PC-3 (cell line): ENCODE results near the gene KIF5A. TPM values are rescaled to one million over a fixed set of nuclear protein-coding genes. Genes with fewer than 3 reads are reported as not detected.

Experiments
- ATAC-seq: fragments of 200-7000 bp; cut with Tn5 transposase; 2 replicates; pipeline ENCODE4 v1.9.1; 2020; ENCODE audit warnings: mild to moderate bottlenecking, moderate library complexity
- BruUV-seq: library from RNA; stranded (reverse); fragments of 400-500 nt; replicated peaks from 2 replicates; lab custom pipeline; 2021; lab: Mats Ljungman, UMichigan
- CTCF ChIA-PET: fragments of 300-600 bp; sonication (Branson Sonifier 250); formaldehyde crosslinking; loops from one replicate; lab custom pipeline; 2022; ENCODE audit warnings: antibody characterized with exemption; lab: Charles Lee
- POLR2A ChIA-PET: fragments of 300-600 bp; sonication (Branson Sonifier 250); formaldehyde crosslinking; loops from one replicate; lab custom pipeline; 2022; ENCODE audit warnings: antibody characterized with exemption; ENCODE audit not compliant: unreplicated experiment; lab: Charles Lee
- DNase-seq: peaks from one replicate; pipeline ENCODE4 v3.0.0-alpha.2; 2015
- H2AFZ ChIP-seq: fragments of 300-600 bp; sonication (generic); 2 replicates; pipeline ENCODE4 v1.6.0; 2016; ENCODE audit warnings: antibody characterized with exemption, low read length
- H3F3A ChIP-seq: fragments of 300-600 bp; sonication (generic); one replicate; pipeline ENCODE4 v1.6.0; 2017; ENCODE audit warnings: antibody characterized with exemption, low read length, control low read depth, mild to moderate bottlenecking; ENCODE audit not compliant: unreplicated experiment
- H3K27ac ChIP-seq: fragments of 300-600 bp; sonication (generic); 2 replicates; pipeline ENCODE4 v1.5.1; 2016; ENCODE audit warnings: mild to moderate bottlenecking, low read length
- H3K27me3 ChIP-seq: fragments of 300-600 bp; sonication (generic); 2 replicates; pipeline ENCODE4 v1.6.1; 2016; ENCODE audit warnings: low read length, mixed read lengths
- H3K36me3 ChIP-seq: fragments of 300-600 bp; sonication (generic); 2 replicates; pipeline ENCODE4 v1.6.1; 2016; ENCODE audit warnings: low read depth, mixed run types, low read length, mixed read lengths
- H3K4me1 ChIP-seq: fragments of 300-600 bp; sonication (generic); 2 replicates; pipeline ENCODE4 v1.5.1; 2016; ENCODE audit warnings: low read length; ENCODE audit not compliant: insufficient read depth
- H3K4me2 ChIP-seq: fragments of 300-600 bp; sonication (generic); 2 replicates; pipeline ENCODE4 v1.6.0; 2016; ENCODE audit warnings: low read length
- H3K4me3 ChIP-seq: fragments of 300-600 bp; sonication (generic); 2 replicates; pipeline ENCODE4 v1.5.1; 2016; ENCODE audit warnings: mild to moderate bottlenecking, low read length, mixed read lengths
- H3K79me2 ChIP-seq: fragments of 300-600 bp; sonication (generic); 2 replicates; pipeline ENCODE4 v1.6.1; 2017; ENCODE audit warnings: low read length, mixed read lengths
- H3K9ac ChIP-seq: fragments of 300-600 bp; sonication (generic); 2 replicates; pipeline ENCODE4 v1.6.0; 2016; ENCODE audit warnings: mild to moderate bottlenecking, low read length
- H3K9me2 ChIP-seq: fragments of 300-600 bp; sonication (generic); replicated peaks from 2 replicates; pipeline ENCODE4 v1.6.1; 2016; ENCODE audit warnings: mixed run types, low read length, mixed read lengths
- H3K9me3 ChIP-seq: fragments of 300-600 bp; sonication (generic); 2 replicates; pipeline ENCODE4 v1.6.1; 2016; ENCODE audit warnings: low read length, mixed read lengths
- H4K20me1 ChIP-seq: fragments of 300-600 bp; sonication (generic); 2 replicates; pipeline ENCODE4 v1.6.1; 2016; ENCODE audit warnings: low read length, mixed read lengths
- EZH2 ChIP-seq: fragments of 300-600 bp; sonication (generic); IDR thresholded peaks from one replicate; pipeline ENCODE4 v1.6.1; 2017; ENCODE audit warnings: antibody characterized with exemption, mild to moderate bottlenecking, low read length; ENCODE audit not compliant: unreplicated experiment
- EZH2phosphoT487 ChIP-seq: fragments of 300-600 bp; sonication (generic); IDR thresholded peaks from 2 replicates; pipeline ENCODE4 v1.6.1; 2018; ENCODE audit warnings: mild to moderate bottlenecking, antibody characterized with exemption, low read length, borderline replicate concordance
- intact Hi-C: fragments of 100-400 bp; cut with micrococcal nuclease; formaldehyde crosslinking; loops from 2 replicates; pipeline ENCODE4 v1.9.0; 2023
- total RNA-seq: library from RNA; depleted of rRNA; stranded (reverse); fragments of >200 nt; gene quantifications from 2 replicates; pipeline ENCODE4 v1.2.3, GENCODE V29; 2014
- TF ChIP-seq, protein P1 (sequence below): fragments of 300-600 bp; sonication (generic); conservative IDR thresholded peaks from 2 replicates; pipeline ENCODE4 v1.5.1; 2017; ENCODE audit warnings: antibody characterized with exemption, low read depth, mild to moderate bottlenecking, low read length

KIF5A gene
- total RNA-seq, 1 experiment from 2014 or later: not detected

DNA sequence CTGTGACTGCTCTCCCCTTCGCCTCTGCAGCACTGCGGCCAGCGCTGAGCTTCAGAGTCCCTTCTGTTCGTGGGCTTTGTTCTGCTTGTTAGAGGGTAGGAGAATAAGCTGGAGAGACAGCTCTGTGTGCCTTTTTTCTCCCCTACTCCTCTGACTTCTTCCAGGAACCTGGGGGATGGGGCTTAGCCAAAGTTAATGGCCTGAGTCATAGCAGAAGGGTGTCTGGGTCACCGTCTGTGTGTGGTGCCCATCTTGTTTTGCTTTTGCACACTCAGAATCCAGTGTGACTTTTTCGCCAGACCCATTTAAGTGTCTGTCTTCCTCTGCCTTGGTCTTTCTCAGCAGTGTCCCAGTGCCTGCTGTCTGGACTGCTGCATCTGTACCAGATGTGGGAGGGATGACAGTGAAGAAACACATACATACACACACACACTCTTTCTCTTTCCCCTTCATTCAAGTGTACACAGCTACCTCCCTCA, 3.0 kb downstream of the KIF5A start:
- intact Hi-C loops: no loop called here
- Histone ChIP-seq H3K27ac (no peak overlapping the region), H2AFZ (no peak overlapping the region), H3K9ac (no peak overlapping the region), H3K9me3 (no peaks in the 10 kb centered on the region), H4K20me1 (no peaks in the 10 kb centered on the region), H3F3A (no peaks in the 10 kb centered on the region), H3K9me2 (no peaks in the 10 kb centered on the region), H3K36me3 (no peaks in the 10 kb centered on the region), H3K79me2 (no peaks in the 10 kb centered on the region), H3K4me2 (no peak overlapping the region), H3K4me1 (no peaks in the 10 kb centered on the region), H3K4me3 (no peak overlapping the region), H3K27me3 (no peaks in the 10 kb centered on the region)
- ATAC-seq (peak; percentile 49; the same call in 1 of the 2 replicates), DNase-seq (peak; percentile 11)
- BruUV-seq: no TSS peak
- no peak for TF ChIP-seq EZH2
- TF ChIP-seq, protein P1, sequence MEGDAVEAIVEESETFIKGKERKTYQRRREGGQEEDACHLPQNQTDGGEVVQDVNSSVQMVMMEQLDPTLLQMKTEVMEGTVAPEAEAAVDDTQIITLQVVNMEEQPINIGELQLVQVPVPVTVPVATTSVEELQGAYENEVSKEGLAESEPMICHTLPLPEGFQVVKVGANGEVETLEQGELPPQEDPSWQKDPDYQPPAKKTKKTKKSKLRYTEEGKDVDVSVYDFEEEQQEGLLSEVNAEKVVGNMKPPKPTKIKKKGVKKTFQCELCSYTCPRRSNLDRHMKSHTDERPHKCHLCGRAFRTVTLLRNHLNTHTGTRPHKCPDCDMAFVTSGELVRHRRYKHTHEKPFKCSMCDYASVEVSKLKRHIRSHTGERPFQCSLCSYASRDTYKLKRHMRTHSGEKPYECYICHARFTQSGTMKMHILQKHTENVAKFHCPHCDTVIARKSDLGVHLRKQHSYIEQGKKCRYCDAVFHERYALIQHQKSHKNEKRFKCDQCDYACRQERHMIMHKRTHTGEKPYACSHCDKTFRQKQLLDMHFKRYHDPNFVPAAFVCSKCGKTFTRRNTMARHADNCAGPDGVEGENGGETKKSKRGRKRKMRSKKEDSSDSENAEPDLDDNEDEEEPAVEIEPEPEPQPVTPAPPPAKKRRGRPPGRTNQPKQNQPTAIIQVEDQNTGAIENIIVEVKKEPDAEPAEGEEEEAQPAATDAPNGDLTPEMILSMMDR: no peak
- POLR2A ChIA-PET: no interaction called here
- CTCF ChIA-PET: interaction anchor here (0.6 kb wide), 1 partner anchor 173 kb away, joined by 3 read pairs; no protein-coding TSS in a partner anchor

DNA sequence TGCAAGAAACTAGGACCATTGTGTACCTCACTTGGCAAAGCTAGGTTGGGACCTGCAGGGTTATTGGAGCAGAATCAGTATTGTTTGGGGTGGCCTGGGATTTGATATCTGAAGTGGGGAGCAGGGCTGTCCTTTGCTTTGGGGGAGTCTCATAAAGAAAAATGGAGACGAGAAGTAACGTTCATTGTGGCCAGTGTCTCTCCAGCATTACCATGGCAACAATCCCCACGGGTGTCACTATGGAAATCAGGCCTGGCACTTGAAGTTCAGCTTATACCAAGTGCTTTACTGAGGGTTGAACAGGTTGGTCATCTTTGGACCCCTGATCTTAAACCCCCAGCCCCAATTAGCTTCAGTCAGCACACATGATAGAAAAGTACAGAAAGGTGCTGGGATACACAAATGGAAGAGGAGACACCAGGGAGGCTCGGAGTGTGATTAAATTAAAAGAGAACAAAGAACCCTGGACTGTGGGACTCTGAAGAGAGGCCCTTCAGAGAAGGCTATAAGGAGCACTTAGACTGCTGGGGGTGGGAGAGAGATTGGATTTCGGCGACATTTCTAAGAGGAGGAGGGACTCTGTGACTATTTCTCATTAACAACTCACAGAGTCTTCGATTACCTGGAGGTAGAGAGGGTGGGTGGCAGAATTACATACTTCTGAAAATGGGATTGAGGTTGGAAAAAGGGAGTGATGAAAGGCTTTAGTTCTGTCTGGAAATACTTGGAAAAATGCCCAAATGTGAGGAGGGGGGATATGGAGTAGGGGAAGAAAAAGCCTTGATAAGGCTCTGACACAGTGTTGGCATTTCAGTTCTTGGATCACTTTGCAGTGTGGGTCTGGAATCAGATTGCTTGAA, 3.7 kb downstream of the KIF5A start:
- DNase-seq (no peak), ATAC-seq (no peak)
- no peaks in the 10 kb centered on the region for H3K27me3 ChIP-seq
- ChIA-PET CTCF (interaction anchor here (0.6 kb wide), 1 partner anchor 173 kb away, joined by 3 read pairs; no protein-coding TSS in a partner anchor), POLR2A (no interaction called here)
- no peak overlapping the region for H3K4me3 ChIP-seq
- no peak overlapping the region for H3K4me2 ChIP-seq
- no peaks in the 10 kb centered on the region for H3K9me3 ChIP-seq
- TF ChIP-seq EZH2 (no peak), EZH2phosphoT487 (no peak)
- TF ChIP-seq, protein P1: no peak
- H3K79me2 ChIP-seq: no peaks in the 10 kb centered on the region
- no peaks in the 10 kb centered on the region for H3K4me1 ChIP-seq
- BruUV-seq: no TSS peak
- intact Hi-C loops: no loop called here
- no peaks in the 10 kb centered on the region for H3F3A ChIP-seq
- H3K9ac ChIP-seq: no peak overlapping the region
- H3K36me3 ChIP-seq: no peaks in the 10 kb centered on the region
- H3K27ac ChIP-seq: no peak overlapping the region
- H3K9me2 ChIP-seq: no peaks in the 10 kb centered on the region
- H2AFZ ChIP-seq: no peak overlapping the region
- H4K20me1 ChIP-seq: no peaks in the 10 kb centered on the region

DNA sequence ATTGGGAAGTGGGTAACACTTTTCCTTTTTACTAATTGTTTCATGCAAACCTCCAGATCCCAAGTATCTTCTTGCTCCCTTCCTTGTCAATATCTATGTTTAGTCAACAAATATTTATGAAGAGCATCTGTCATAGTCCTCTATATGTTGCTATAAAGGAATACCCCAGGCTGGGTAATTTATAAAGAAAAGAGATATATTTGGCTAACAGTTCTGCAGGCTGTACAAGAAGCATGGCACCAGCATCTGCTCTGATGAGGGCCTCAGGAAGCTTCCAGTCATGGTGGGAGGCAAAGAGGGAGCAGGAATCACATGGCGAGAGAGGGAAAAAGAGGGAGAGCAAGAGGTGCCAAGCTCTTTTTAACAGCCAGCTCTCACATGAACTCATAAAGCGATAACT, 4.6 kb downstream of the KIF5A start:
- H3K4me1 ChIP-seq: no peaks in the 10 kb centered on the region
- TF ChIP-seq EZH2phosphoT487 (no peak), EZH2 (no peak)
- TF ChIP-seq, protein P1: no peak
- no peaks in the 10 kb centered on the region for H3F3A ChIP-seq
- no peaks in the 10 kb centered on the region for H3K36me3 ChIP-seq
- POLR2A ChIA-PET: no interaction called here
- no peaks in the 10 kb centered on the region for H3K27me3 ChIP-seq
- H3K27ac ChIP-seq: no peak overlapping the region
- BruUV-seq: no TSS peak
- no peak overlapping the region for H3K4me3 ChIP-seq
- no peaks in the 10 kb centered on the region for H4K20me1 ChIP-seq
- H2AFZ ChIP-seq: no peak overlapping the region
- H3K9me2 ChIP-seq: no peaks in the 10 kb centered on the region
- ATAC-seq: no peak
- intact Hi-C loops: no loop called here
- H3K79me2 ChIP-seq: no peaks in the 10 kb centered on the region
- no peak for DNase-seq
- H3K9ac ChIP-seq: no peak overlapping the region
- CTCF ChIA-PET: no interaction called here
- H3K4me2 ChIP-seq: no peak overlapping the region
- no peaks in the 10 kb centered on the region for H3K9me3 ChIP-seq
